ENCODE data around the gene FAM53B. TPM values are rescaled to one million over a fixed set of nuclear protein-coding genes. Genes with fewer than 3 reads are reported as not detected.

Gene FAM53B, protein sequence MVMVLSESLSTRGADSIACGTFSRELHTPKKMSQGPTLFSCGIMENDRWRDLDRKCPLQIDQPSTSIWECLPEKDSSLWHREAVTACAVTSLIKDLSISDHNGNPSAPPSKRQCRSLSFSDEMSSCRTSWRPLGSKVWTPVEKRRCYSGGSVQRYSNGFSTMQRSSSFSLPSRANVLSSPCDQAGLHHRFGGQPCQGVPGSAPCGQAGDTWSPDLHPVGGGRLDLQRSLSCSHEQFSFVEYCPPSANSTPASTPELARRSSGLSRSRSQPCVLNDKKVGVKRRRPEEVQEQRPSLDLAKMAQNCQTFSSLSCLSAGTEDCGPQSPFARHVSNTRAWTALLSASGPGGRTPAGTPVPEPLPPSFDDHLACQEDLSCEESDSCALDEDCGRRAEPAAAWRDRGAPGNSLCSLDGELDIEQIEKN
- polyA plus RNA-seq (2012; rRNA removed) = 5.2 and 5.6 TPM in 2 replicates
- 2.2 and 3.6 TPM in 2 replicates for polyA plus RNA-seq (2012; cell fraction: cytosol; rRNA removed)
- 11.3 and 11.7 TPM in 2 replicates for polyA plus RNA-seq (2012; cell fraction: nucleus; rRNA removed)

DNA sequence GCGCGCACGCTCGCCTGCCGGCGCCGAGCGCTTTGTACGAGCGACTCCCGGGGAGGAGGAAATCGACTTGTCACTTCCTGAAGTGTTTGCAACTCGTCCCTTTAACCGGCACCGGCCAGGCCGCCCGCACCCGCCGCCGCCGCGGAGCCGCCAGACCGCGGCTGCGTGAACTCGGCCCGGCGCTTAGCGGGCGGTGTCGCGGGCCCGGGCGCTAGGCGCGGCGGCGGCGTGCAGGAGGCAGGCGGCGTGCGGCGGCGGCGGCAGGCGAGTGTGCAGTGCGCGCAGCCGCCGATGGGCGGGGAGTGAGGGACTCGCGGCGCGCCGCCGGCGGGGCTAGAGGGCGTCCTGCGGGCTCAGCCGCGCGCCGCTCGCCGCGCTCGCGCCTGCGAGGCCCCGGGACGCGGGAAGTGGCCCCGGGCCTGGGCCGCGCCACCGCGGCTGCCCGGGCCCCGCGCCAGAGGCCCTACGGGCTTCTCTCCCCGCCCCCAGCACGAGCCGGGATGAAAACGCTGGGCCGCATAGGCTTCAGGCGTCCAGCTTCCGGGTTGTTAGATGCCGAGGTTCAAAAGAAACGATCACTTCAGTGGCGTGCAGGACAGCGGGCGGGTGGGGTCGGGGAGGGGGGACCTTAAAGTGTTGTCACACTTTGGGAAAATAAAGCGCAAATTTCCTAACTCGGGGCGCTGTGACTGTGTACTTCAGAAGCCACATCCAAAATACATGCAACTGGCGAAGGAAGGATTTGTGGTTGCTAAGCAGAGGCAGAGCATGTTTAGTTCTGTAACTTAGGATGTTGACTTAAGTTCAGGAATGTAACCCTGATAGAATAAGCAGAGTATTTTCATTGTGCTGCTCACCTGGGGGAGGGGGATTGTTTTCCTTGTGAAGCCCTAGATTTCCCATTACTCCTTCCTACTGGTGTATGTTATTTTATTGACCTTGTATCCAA, at the start of gene FAM53B:
Gene FAM53B (minus strand): TSS at position 277 of the 949 bp plus-strand sequence. CDS start 37,665 bp downstream, outside the sequence.
- H2AFZ ChIP-seq (ENCODE audit: low read depth) = peak within 1 kb of the TSS; percentile 48; the same call in 1 of the 2 replicates
- no peaks in the 10 kb centered on the region for H3K9me3 ChIP-seq
- H4K20me1 ChIP-seq (ENCODE audit: insufficient read depth) = peaks cover 12% of the 10 kb centered on the region; the same call in 1 of the 2 replicates
- H3K27me3 ChIP-seq (ENCODE audit: insufficient read depth) = no peaks in the 10 kb centered on the region
- no peaks in the 10 kb centered on the region for H3K9me2 ChIP-seq
- peak; percentile 92 for DNase-seq
- TF ChIP-seq POLR2AphosphoS5 (IDR thresholded peaks at IDR 0.05; ENCODE audit: low read depth, low read length) (peak; percentile 16; the same call in 1 of the 2 replicates), MXI1 (IDR thresholded peaks at IDR 0.05; ENCODE audit: low read depth, low read length) (0 out of 2 replicates have a peak, but pooled peaks have one; percentile 1), CHD2 (IDR thresholded peaks at IDR 0.05; ENCODE audit: low read length, partially characterized antibody) (no peak), YY1 (IDR thresholded peaks at IDR 0.05; ENCODE audit: low read depth) (no peak), ELF1 (IDR thresholded peaks at IDR 0.05) (peak; percentile 71)
- peak within 1 kb of the TSS; percentile 69; the same call in 1 of the 2 replicates for H3K9ac ChIP-seq
- H3K4me3 ChIP-seq (ENCODE audit: low read depth in 2 of 2, low read length in 1 of 2) = peak within 1 kb of the TSS; percentile 74 to 80
- peaks cover 12 to 24% of the 10 kb centered on the region in 2 experiments; a peak in 2 of 4 replicates for H3K4me1 ChIP-seq (ENCODE audit: control insufficient read depth in 1 of 2, insufficient read depth in 2 of 2, low read depth in 1 of 2, low read length in 1 of 2)
- peaks cover 17% of the 10 kb centered on the region; the same call in 1 of the 2 replicates for H3K79me2 ChIP-seq (ENCODE audit: insufficient read depth)
- WGBS (ENCODE audit: low lambda C conversion rate) = 6% methylated on average over 9 of the region's 100 CpGs
- peaks cover 21% of the 10 kb centered on the region for H3F3A ChIP-seq (replicated peaks; ENCODE audit: insufficient read depth)
- peaks cover 9 to 12% of the 10 kb centered on the region in 2 experiments for H3K36me3 ChIP-seq (replicated peaks in 1 of 2; ENCODE audit: control insufficient read depth in 1 of 2, insufficient read depth in 2 of 2, low read length in 1 of 2)
- POLR2A ChIA-PET = interaction anchor here (1.6 kb wide), 1 partner anchor 12 kb away, joined by 4 read pairs; no protein-coding TSS in a partner anchor
- peak within 1 kb of the TSS; percentile 34 to 76; a peak in 3 of 4 replicates for H3K27ac ChIP-seq (ENCODE audit: low read depth in 2 of 2, low read length in 1 of 2)
- peak within 1 kb of the TSS; percentile 97 for H3K4me2 ChIP-seq
- CTCF ChIA-PET = interaction anchor here (0.8 to 6.5 kb wide), 22 partner anchors 10 to 354 kb away, joined by 3 to 105 read pairs (median 4); no protein-coding TSS in a partner anchor

DNA sequence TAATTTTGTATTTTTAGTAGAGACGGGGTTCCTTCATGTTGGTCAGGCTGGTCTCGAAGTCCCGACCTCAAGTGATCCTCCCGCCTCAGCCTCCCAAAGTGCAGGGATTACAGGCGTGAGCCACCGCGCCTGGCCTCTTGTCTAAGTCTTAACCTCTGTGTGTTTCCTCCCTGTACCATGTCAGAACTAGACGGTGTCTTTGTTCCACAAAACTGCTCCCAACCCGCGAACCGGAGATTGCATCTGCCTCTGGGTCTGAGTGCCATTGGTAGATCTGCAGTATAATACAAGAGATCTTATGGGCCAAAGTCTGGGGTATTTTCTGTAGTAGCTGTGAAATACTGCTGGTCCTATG, 48.8 kb upstream of the FAM53B start:
- no peak overlapping the region for H2AFZ ChIP-seq (ENCODE audit: low read depth)
- no peaks in the 10 kb centered on the region for H4K20me1 ChIP-seq (ENCODE audit: insufficient read depth)
- H3K27ac ChIP-seq (ENCODE audit: low read depth in 2 of 2, low read length in 1 of 2) = no peak overlapping the region
- H3K4me2 ChIP-seq = no peak overlapping the region
- H3K4me3 ChIP-seq (ENCODE audit: low read depth in 2 of 2, low read length in 1 of 2) = no peak overlapping the region
- no peaks in the 10 kb centered on the region for H3K9me3 ChIP-seq
- ChIA-PET POLR2A (no interaction called here), CTCF (no interaction called here)
- no peak for DNase-seq
- H3K4me1 ChIP-seq (ENCODE audit: control insufficient read depth in 1 of 2, insufficient read depth in 2 of 2, low read depth in 1 of 2, low read length in 1 of 2) = no peaks in the 10 kb centered on the region; a peak in 1 of 4 replicates
- H3K27me3 ChIP-seq (ENCODE audit: insufficient read depth) = no peaks in the 10 kb centered on the region
- no peak overlapping the region for H3K9ac ChIP-seq
- no peaks in the 10 kb centered on the region for H3K9me2 ChIP-seq
- WGBS (ENCODE audit: low lambda C conversion rate) = 90% methylated on average over 11 of the region's 11 CpGs
- peaks cover 6 to 8% of the 10 kb centered on the region in 2 experiments for H3K36me3 ChIP-seq (replicated peaks in 1 of 2; ENCODE audit: control insufficient read depth in 1 of 2, insufficient read depth in 2 of 2, low read length in 1 of 2)
- H3F3A ChIP-seq (replicated peaks; ENCODE audit: insufficient read depth) = peaks cover 8% of the 10 kb centered on the region
- H3K79me2 ChIP-seq (ENCODE audit: insufficient read depth) = peaks cover 37% of the 10 kb centered on the region
- no peak for TF ChIP-seq TAF1 (IDR thresholded peaks at IDR 0.05; ENCODE audit: borderline replicate concordance, low read depth, low read length)
- TF ChIP-seq FOSL2 (IDR thresholded peaks at IDR 0.05; ENCODE audit: borderline replicate concordance, low read depth) = no peak
- no peak for TF ChIP-seq MEF2A (IDR thresholded peaks at IDR 0.05; ENCODE audit: borderline replicate concordance, low read depth)
- TF ChIP-seq, protein P1, sequence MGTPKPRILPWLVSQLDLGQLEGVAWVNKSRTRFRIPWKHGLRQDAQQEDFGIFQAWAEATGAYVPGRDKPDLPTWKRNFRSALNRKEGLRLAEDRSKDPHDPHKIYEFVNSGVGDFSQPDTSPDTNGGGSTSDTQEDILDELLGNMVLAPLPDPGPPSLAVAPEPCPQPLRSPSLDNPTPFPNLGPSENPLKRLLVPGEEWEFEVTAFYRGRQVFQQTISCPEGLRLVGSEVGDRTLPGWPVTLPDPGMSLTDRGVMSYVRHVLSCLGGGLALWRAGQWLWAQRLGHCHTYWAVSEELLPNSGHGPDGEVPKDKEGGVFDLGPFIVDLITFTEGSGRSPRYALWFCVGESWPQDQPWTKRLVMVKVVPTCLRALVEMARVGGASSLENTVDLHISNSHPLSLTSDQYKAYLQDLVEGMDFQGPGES (IDR thresholded peaks at IDR 0.05; ENCODE audit: low read depth, low read length) = no peak
- TF ChIP-seq, protein P2, sequence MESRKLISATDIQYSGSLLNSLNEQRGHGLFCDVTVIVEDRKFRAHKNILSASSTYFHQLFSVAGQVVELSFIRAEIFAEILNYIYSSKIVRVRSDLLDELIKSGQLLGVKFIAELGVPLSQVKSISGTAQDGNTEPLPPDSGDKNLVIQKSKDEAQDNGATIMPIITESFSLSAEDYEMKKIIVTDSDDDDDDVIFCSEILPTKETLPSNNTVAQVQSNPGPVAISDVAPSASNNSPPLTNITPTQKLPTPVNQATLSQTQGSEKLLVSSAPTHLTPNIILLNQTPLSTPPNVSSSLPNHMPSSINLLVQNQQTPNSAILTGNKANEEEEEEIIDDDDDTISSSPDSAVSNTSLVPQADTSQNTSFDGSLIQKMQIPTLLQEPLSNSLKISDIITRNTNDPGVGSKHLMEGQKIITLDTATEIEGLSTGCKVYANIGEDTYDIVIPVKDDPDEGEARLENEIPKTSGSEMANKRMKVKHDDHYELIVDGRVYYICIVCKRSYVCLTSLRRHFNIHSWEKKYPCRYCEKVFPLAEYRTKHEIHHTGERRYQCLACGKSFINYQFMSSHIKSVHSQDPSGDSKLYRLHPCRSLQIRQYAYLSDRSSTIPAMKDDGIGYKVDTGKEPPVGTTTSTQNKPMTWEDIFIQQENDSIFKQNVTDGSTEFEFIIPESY (IDR thresholded peaks at IDR 0.05; ENCODE audit: borderline replicate concordance, low read depth) = no peak
- TF ChIP-seq GABPA (IDR thresholded peaks at IDR 0.05; ENCODE audit: low read depth) = no peak
- TF ChIP-seq POLR2AphosphoS5 (IDR thresholded peaks at IDR 0.05; ENCODE audit: low read depth, low read length) = no peak
- no peak for TF ChIP-seq RXRA (IDR thresholded peaks at IDR 0.05; ENCODE audit: borderline replicate concordance, low read depth)
- TF ChIP-seq EP300 (IDR thresholded peaks at IDR 0.05; ENCODE audit: borderline replicate concordance in 1 of 2, low read depth in 1 of 2, low read length in 1 of 2) = no peak
- TF ChIP-seq, protein P3, sequence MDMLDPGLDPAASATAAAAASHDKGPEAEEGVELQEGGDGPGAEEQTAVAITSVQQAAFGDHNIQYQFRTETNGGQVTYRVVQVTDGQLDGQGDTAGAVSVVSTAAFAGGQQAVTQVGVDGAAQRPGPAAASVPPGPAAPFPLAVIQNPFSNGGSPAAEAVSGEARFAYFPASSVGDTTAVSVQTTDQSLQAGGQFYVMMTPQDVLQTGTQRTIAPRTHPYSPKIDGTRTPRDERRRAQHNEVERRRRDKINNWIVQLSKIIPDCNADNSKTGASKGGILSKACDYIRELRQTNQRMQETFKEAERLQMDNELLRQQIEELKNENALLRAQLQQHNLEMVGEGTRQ (IDR thresholded peaks at IDR 0.05; ENCODE audit: borderline replicate concordance, low read depth, low read length) = no peak
- TF ChIP-seq, protein P4, sequence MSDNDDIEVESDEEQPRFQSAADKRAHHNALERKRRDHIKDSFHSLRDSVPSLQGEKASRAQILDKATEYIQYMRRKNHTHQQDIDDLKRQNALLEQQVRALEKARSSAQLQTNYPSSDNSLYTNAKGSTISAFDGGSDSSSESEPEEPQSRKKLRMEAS (IDR thresholded peaks at IDR 0.05; ENCODE audit: low read depth) = no peak
- TF ChIP-seq EZH2phosphoT487 (IDR thresholded peaks at IDR 0.05; ENCODE audit: borderline replicate concordance, low read depth) = no peak
- TF ChIP-seq TCF12 (IDR thresholded peaks at IDR 0.05) = no peak
- TF ChIP-seq TEAD4 (IDR thresholded peaks at IDR 0.05; ENCODE audit: borderline replicate concordance, insufficient read depth) = no peak
- TF ChIP-seq GATA2 (CRISPR knock-in tag; IDR thresholded peaks at IDR 0.05) = no peak
- no peak for TF ChIP-seq NRF1 (IDR thresholded peaks at IDR 0.05; ENCODE audit: low read depth, low read length)
